HG03457 (cell line): ENCODE data around the gene YY1.

ENCODE experiments used
- ATAC-seq: cut with Tn5 transposase; IDR thresholded peaks from one replicate; pipeline ENCODE4 v1.9.1; 2021; ENCODE audit warnings: moderate number of reproducible peaks; ENCODE audit not compliant: unreplicated experiment

YY1 gene

DNA sequence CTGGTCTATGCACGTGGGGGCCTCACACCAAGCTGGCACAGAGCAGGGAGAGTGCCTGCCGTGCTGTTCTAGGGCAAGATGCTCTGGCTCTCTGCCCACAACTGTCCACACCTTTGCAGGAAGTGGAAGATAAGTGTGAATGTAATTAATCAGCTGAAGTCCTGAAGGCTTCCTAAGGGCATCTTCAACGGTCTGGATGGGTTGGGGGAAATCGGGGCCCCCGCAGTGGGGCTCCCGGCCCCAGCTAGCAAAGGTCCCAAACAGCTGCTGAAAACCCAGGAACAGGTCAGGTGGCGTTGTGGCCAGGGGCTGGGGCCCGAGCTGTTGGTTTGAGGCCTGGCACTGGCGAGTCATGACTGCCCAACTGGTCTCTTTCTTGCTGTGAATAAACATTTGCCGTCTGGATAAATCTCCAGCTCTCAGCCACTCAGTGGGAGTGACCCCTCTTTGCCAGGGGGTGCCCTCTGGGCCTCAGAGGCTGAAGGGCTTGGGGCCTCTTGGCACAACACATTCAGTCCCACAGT, 74.0 kb downstream of the YY1 start:
- no peak for ATAC-seq

DNA sequence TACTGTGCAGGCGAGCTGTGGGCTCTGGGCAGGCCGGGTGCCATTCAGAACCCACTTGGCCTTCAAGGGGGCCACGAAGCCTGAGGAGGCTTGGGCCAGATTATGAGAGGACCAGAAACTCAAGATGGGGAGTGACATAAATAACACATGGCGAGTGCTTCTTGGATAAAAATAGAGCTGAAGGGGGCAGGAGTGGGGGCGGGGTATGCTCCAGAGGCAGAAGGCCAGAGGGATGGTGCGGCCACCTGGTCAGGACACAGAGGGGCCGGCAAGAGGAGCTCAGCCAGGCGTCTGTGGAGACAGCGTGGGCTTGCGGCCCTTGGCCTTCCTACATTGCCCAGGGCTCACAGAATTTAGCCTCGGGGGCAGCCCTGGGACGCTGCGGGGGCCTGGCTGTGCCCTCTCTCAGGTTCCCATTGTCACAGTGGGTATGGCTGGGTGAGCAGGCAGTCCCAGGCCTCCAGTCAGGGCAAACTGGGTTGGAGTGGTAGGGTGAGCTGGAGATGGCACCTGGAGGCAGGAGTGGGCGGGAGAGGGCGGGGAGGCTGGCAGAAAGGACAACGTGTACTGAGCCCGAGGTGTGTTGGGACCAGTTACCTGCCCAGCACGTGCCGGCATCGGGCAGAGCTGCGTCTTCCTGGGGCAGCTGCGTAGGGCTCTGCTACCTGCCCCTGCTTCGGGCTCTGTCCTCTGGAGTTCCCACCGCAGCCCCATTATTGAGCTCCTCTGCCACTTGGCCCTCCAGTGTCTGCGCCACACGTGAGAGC, 74.7 kb downstream of the YY1 start:
- ATAC-seq = no peak

- ATAC-seq = no peak
Observed at GRCh38 chr14:100314724-100315123, 75.8 kb downstream of the YY1 start.

GRCh38 chr14:100317389-100317788, 78.4 kb downstream of the YY1 start:
- no peak for ATAC-seq

- peak; percentile 83 for ATAC-seq
Observed at GRCh38 chr14:100317912-100318808, 79.2 kb downstream of the YY1 start.

GRCh38 chr14:100320157-100320856, 81.4 kb downstream of the YY1 start:
- no peak for ATAC-seq

GRCh38 chr14:100321473-100322137, 82.7 kb downstream of the YY1 start:
- no peak for ATAC-seq

DNA sequence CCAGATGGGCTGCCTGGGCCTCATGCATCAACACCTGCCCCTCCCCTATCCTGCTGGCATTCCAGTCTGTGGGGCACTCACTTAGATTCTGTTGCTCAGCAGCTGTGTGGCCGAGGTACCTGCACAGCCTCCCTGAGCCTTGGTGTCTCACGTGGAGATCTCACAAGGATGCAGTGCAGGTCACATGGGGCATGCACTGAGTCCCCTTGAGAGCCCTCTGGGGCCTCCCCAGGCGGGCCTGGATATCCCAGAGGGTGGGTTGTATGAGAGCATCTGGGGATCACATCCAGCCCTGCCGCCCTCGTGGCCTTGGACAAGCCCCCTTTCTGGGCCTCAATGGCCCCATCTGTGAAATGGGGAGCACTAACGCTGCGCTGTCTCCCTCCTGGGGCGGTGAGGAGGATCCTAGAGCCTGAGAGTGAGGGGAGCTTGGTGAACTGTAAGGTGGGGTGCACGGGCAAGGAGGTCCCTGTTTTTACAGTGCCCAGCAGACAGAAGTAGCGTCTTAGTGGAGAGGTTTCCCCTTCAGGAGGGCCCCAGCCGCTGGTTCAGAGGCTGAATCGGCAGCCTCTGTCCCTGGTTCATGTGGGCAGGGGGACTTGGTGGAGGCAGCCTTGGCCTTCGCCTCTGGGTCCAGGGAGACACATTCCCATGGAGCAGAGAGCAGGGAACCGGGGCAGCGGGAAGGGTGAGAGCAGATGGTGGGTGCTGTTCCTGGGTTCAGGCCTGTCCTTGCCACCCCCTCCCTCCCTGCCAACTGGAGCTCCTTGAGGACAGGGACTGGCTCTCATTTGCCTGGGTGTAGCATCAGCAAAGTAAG, 83.4 kb downstream of the YY1 start:
- no peak for ATAC-seq

GRCh38 chr14:100323121-100323941, 84.4 kb downstream of the YY1 start, which contains the start of gene SLC25A47:
SLC25A47 (plus strand) TSS chr14:100323339; CDS start chr14:100323415, 76 bp downstream.
- no peak for ATAC-seq

DNA sequence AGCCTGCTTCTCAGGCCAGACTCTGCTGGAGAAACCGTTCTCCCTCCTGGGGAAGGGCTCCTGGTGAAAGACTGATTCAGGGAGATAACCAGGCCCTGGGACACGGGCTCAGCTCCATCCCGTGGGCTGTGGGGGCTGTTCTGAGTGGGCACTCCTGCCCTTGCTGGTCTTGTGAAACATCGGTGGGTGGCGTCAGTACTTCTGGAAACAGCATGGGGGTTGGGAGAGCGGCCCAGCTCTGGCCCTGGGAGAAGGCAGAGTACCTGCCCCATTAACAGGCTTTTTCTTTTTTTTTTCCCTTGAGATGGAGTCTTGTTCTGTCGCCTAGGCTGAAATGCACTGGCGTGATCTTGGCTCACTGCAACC, 85.0 kb downstream of the YY1 start:
- ATAC-seq = no peak

GRCh38 chr14:100325231-100325632, 86.3 kb downstream of the YY1 start:
- ATAC-seq = no peak

- no peak for ATAC-seq
Observed at GRCh38 chr14:100325958-100326357, 87.0 kb downstream of the YY1 start.

GRCh38 chr14:100327128-100327527, 88.2 kb downstream of the YY1 start:
- ATAC-seq = no peak

DNA sequence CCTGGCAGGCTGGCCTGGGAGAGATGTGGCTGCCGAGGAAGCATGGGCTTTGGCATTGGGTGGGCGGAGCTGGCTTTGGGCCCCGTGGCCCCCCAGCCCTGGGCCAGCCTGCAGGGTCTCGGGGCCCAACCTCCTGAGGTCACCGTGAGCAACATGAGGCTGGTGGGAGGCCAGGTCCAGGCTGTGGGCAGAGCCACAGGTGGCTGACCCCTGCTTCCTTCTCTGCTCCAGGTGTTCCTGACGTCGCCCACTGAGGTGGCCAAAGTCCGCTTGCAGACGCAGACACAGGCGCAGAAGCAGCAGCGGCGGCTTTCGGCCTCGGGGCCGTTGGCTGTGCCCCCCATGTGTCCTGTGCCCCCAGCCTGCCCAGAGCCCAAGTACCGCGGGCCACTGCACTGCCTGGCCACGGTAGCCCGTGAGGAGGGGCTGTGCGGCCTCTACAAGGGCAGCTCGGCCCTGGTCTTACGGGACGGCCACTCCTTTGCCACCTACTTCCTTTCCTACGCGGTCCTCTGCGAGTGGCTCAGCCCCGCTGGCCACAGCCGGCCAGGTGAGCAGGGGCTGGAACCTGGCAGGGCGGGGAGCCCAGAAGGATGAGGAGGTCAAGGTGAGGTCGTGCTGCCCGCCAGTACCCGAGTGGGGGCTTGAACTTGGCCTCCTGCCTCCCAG, 89.7 kb downstream of the YY1 start:
- ATAC-seq = no peak

DNA sequence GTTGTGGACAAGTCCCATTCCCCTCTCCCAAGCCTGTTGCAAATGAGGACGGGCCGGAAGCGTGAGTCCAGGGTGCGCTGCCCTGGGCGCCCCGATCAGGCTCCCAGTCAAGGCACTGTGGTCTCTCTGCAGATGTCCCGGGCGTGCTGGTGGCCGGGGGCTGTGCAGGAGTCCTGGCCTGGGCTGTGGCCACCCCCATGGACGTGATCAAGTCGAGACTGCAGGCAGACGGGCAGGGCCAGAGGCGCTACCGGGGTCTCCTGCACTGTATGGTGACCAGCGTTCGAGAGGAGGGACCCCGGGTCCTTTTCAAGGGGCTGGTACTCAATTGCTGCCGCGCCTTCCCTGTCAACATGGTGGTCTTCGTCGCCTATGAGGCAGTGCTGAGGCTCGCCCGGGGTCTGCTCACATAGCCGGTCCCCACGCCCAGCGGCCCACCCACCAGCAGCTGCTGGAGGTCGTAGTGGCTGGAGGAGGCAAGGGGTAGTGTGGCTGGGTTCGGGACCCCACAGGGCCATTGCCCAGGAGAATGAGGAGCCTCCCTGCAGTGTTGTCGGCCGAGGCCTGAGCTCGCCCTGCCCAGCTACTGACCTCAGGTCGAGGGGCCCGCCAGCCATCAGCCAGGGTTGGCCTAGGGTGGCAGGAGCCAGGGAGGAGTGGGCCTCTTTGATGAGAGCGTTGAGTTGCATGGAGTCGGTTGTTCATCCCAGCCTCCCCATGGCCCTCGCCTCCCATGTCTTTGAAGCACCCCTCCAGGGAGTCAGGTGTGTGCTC, 90.5 kb downstream of the YY1 start:
- ATAC-seq = no peak

DNA sequence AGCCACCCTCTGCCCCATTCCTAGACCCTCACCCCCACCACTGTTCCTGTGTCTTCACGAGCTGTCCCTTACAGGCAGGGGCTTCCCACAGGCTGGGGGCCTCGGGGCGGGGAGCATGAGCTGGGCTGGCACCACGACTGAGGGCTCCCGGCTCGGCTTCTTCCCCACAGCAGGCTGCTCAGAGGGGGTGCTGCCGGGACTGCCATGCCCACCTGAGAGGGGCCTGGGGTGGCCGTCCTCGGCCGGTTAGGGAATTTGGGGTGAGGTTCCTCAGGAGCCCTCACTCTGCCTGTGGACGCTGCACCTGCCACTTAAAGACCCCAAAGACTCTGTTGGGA, 91.0 kb downstream of the YY1 start:
- no peak for ATAC-seq

- ATAC-seq = no peak
Observed at GRCh38 chr14:100330388-100330931, 91.5 kb downstream of the YY1 start.
